GM03348 (cell line): ENCODE measurements around the gene MAP3K10.

Experiments
- DNase-seq: peaks from one replicate; pipeline ENCODE4 v3.0.0; 2012; ENCODE audit warnings: low spot score

Gene MAP3K10

GRCh38 chr19:40233811-40234389 lies 42.7 kb downstream of the MAP3K10 start:
- DNase-seq: no peak

GRCh38 chr19:40234429-40235237 lies 43.4 kb downstream of the MAP3K10 start:
- DNase-seq: no peak

- no peak for DNase-seq
These were observed 44.2 kb downstream of the MAP3K10 start for GRCh38 chr19:40235238-40236025.

GRCh38 chr19:40236026-40236355 lies 44.8 kb downstream of the MAP3K10 start:
- no peak for DNase-seq

- no peak for DNase-seq
These were observed 45.1 kb downstream of the MAP3K10 start for GRCh38 chr19:40236366-40236765.

DNA sequence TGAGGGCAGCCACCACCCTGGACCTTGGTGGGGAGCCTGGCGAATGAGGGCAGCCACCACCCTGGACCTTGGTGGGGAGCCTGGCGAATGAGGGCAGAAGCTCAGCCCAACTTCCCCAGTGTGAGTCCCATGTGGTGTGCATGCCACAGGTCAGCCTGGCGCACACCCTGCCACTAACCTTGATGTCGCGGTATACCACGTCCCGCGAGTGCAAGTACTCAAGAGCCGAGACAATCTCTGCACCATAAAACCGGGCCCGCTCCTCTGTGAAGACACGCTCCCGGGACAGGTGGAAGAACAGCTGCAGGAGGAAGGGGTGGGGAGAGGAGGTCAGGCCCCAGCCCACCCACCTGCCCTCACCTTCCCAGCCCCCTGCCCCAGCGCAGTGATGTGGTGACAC lies 46.6 kb downstream of the MAP3K10 start:
- no peak for DNase-seq

GRCh38 chr19:40238775-40239174 lies 47.5 kb downstream of the MAP3K10 start:
- DNase-seq: no peak

GRCh38 chr19:40239415-40240226 lies 48.4 kb downstream of the MAP3K10 start:
- no peak for DNase-seq

GRCh38 chr19:40240332-40240731 lies 49.1 kb downstream of the MAP3K10 start:
- no peak for DNase-seq

GRCh38 chr19:40241125-40241808 lies 50.0 kb downstream of the MAP3K10 start:
- no peak for DNase-seq

DNA sequence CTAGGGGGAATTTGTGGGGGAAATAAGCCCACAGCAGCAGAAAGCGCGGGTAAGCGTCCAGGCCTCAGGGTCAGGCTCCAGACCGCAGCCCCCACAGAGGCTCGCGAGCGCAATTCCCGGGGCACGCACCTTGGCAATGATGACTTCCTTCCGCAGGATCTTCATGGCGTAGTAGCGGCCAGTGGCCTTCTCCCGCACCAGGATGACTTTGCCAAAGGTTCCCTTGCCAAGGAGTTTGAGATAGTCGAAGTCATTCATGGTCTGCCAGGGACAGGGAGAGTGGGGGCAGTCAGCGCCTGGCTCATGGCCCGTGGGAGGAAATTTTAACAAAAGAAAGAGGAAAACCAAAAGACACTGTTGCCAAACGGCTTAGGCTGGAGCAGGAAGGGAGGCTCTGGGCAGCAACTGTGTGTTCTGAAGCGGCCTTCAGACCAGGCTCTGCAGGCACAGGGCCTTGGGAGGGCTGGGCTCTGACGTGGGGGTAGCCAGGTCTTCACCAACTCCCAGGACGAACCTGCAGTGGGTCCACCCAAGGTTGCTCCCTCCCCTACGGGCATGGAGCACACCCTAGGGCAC lies 50.7 kb downstream of the MAP3K10 start:
- DNase-seq: no peak

- DNase-seq: no peak
These were observed 51.3 kb downstream of the MAP3K10 start for GRCh38 chr19:40242480-40242879.

DNA sequence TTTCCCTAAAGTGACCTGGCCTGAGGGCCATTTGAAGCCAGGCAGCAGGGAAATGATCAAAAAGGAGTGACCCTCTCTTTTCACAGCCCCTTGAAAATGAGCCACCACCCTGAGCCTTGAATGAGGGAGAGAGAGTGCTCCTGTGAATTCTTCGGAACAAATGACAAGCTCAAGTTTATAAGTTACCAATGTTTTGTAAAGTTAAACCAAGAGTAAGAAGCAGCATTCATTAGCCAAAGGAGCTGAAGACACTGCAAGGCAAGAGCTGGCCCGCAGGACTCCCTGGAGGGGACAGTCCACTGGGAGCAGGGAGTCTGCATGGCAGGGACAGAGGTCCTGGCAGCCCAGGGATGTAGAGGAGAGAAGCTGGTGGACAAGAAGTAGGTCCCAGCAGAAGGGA lies 52.0 kb downstream of the MAP3K10 start:
- no peak for DNase-seq

- DNase-seq: no peak
These were observed 53.5 kb downstream of the MAP3K10 start for GRCh38 chr19:40244579-40245317.

DNA sequence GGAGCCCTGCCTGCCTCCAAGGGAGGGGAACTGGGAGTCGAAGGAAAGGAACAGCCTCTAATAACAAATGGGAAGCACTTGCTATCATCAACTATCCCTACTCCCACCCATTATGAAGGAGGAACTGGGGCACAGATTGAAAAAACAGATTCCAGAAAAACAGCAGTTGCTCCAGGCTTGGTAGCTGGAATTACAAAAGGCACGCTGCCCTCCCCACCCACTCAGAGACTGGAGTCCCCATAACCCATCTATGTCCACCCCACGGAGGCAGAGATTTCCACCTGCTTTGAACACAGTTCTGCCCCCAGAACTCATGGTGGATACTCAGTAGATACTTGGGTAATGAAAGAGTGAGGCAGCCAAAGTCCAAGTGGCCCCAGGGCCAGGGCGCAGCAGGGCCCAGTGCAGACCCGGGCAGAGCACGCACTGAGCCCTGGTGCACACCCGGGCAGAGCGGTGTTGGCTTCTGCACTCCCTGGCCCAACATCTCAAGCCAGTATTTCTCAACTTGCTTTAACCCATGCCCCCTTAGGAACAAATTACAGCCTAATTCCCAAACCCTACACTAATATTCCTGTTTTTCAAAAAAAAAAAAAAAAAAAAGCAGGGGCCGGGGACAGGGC lies 54.4 kb downstream of the MAP3K10 start:
- no peak for DNase-seq

DNA sequence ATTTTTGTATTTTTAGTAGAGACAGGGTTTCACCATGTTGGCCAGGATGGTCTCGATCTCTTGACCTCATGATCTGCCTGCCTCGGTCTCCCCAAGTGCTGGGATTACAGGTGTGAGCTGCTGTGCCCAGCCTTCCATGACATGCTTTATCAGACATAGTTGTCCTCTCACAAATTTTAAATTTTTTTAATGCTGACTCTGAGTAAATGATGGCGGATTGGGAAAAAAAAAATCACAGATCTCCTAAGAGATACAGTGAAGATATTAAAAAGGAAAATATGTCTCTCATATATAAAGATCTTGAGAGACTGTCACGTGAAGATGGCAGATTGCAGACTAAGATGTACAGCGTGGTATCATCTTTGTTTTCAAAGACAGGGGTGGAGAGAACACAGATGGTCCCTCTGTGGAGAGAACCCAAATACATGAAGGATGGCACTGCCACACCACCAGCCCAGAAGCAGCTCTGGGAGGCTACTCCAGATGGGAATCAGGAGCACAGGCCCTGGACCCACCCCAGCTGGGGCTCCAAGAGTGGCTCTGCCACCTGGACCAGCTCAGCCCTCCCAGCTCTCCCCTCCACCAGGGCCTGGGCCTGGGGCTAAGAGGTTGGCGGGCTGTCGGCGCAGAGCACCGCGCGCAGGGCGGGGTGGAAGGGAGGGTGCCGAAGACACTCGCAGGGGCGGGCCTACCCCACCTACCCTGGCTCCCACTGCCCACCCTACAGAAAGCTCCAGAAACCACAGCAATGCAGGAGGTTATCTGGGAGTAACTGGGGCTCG lies 55.3 kb downstream of the MAP3K10 start:
- no peak for DNase-seq

- DNase-seq: no peak
These were observed 56.0 kb downstream of the MAP3K10 start for GRCh38 chr19:40247178-40247577.

DNA sequence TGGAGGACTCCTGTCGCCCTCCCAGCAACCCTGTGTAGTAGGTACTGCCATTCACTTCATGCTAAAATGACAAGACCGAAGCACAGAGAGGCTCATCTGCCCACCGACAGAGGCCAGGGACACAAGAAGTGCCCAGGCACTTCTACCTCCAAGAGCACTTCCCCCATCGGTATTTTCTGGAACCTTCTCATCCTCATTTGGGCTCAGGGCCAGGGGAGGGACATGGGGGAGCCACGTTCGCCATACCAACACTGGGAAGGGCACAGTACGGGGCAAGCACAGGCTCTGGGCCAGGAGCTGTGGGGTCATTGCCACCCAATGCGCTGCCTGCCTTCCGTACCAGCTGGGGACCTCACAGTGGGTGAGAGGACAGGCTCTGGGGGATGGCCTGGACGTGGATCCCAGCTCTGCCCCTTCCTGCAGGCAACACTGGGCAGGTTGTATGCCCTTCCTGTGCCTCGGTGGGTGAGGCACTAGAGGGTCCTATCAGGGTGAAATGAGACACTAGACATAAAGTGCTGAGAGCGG lies 56.6 kb downstream of the MAP3K10 start:
- no peak for DNase-seq

DNA sequence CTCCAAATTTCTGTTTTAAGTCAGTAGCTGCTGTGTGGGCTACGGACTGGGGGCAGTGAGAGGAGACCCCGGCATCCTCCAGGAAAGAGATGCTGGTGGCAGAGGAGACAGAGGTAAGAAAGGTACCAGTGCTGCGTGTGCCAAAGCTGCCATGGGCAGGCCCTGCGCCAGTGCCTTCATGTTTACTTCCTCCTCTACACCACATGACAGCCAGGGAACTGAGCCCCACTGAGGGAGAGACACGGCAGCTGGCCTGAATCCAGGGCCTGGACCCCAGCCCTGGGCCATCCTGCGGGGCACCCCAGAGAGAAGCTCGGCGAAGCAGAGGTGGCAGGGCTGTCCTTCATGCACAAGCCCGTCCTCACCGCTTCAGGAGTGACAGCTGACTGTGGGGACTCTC lies 58.0 kb downstream of the MAP3K10 start:
- no peak for DNase-seq
